Spleen (tissue), 11 donors: ENCODE data around the gene F2RL3. TPM values are rescaled to one million over a fixed set of nuclear protein-coding genes. Genes with fewer than 3 reads are reported as not detected.

ENCODE experiments used
- DNase-seq: peaks from one replicate; pipeline ENCODE4 v3.0.0-alpha.2; 2020
- H3K27ac ChIP-seq, 8 donors: fragments of 200-600 bp; sonication (generic) in 7 of 8; 1 replicate in 4 of 8; 2 replicates in 4 of 8; pipeline versions ENCODE4 v1.5.0 to v1.8.0; 2016 to 2021; ENCODE audit warnings: inconsistent platforms in 4 of 8, mild to moderate bottlenecking in 4 of 8, moderate library complexity in 1 of 8
- H3K27me3 ChIP-seq, 7 donors: fragments of 200-600 bp; sonication (generic) in 6 of 7; replicated peaks in 1 of 7; 1 replicate in 4 of 7; 2 replicates in 3 of 7; pipeline versions ENCODE4 v1.5.0 to v1.8.0; 2016 to 2021; ENCODE audit warnings: inconsistent platforms in 3 of 7, mild to moderate bottlenecking in 1 of 7
- H3K36me3 ChIP-seq, 6 donors: fragments of 200-600 bp; sonication (generic) in 5 of 6; 1 replicate in 4 of 6; 2 replicates in 2 of 6; pipeline versions ENCODE4 v1.5.0 to v1.8.0; 2016 to 2021; ENCODE audit warnings: inconsistent platforms in 2 of 6
- H3K4me1 ChIP-seq, 6 donors: fragments of 200-600 bp; sonication (generic) in 5 of 6; 1 replicate in 3 of 6; 2 replicates in 3 of 6; pipeline versions ENCODE4 v1.5.0 to v1.8.0; 2016 to 2021; ENCODE audit warnings: inconsistent platforms in 3 of 6
- H3K4me3 ChIP-seq, 8 donors: fragments of 200-600 bp; sonication (generic) in 7 of 8; 1 replicate in 4 of 8; 2 replicates in 4 of 8; pipeline versions ENCODE4 v1.5.0 to v1.8.0; 2016 to 2021; ENCODE audit warnings: inconsistent platforms in 4 of 8, mild to moderate bottlenecking in 4 of 8, moderate library complexity in 2 of 8
- H3K9me3 ChIP-seq, 8 donors: fragments of 200-600 bp; sonication (generic) in 7 of 8; 1 replicate in 4 of 8; 2 replicates in 4 of 8; pipeline versions ENCODE4 v1.5.0 to v1.8.0; 2016 to 2021; ENCODE audit warnings: inconsistent platforms in 4 of 8
- CTCF ChIP-seq, 11 experiments: fragments of 200-600 bp in 7 of 11; fragments of 450-650 bp in 4 of 11; sonication (generic) in 4 of 11; IDR thresholded peaks in 8 of 11; conservative IDR thresholded peaks in 3 of 11; 1 replicate in 7 of 11; 2 replicates in 4 of 11; pipeline versions ENCODE4 v1.4.0 to v1.8.0; 2016 to 2021; ENCODE audit warnings: antibody characterized with exemption in 11 of 11, inconsistent platforms in 4 of 11, mild to moderate bottlenecking in 1 of 11
- POLR2A ChIP-seq, 3 donors: fragments of 450-650 bp; IDR thresholded peaks; one replicate each; pipeline ENCODE4 v1.5.1; 2017; ENCODE audit warnings: antibody characterized with exemption in 3 of 3, mild to moderate bottlenecking in 1 of 3
- POLR2AphosphoS5 ChIP-seq, 3 donors: sonication (generic); formaldehyde crosslinking; IDR thresholded peaks; one replicate each; pipeline ENCODE4 v1.5.1; 2017; ENCODE audit warnings: antibody characterized with exemption in 3 of 3
- WGBS, 5 donors: extraction: QIAGEN DNeasy Blood & Tissue Kit in 3 of 5; methylation state at CpG; one replicate each; pipeline versions ENCODE4 v1.1.5 to v1.1.7; 2013 to 2018; 5-methylcytosine and 5-hydroxymethylcytosine counted together
- intact Hi-C: fragments of 100-400 bp; cut with DNase I; formaldehyde crosslinking; loops from one replicate; pipeline ENCODE4 v1.15.0; 2023; ENCODE audit warnings: low total_unique reads
- polyA plus RNA-seq, 3 donors: library from polyadenylated mRNA; stranded (reverse); fragments of 200-250 nt; gene quantifications; one replicate each; pipeline ENCODE4 v1.2.1, GENCODE V29; 2013
- total RNA-seq, 7 donors: library from RNA; depleted of rRNA in 3 of 7; stranded (reverse); fragments of >200 nt in 3 of 7; fragmentation: NEBNext Ultra II Directional in 4 of 7; extraction: Animal tissue kit (Norgen Biotek cat#: 25700) in 4 of 7; gene quantifications; one replicate each; pipeline versions ENCODE4 v1.1.0 to v1.2.1, GENCODE V29; 2016 to 2021
- donor health status: healthy with polysubstance abuse.
- donor health status: DM: no; HTN: no; CAD: no; lungs with moderate emphysema.
- donor health status: DM: no; HTN: no; CAD: no.
- donor health status: Bipolar disorder and iron deficiency.
- donor health status: healthy.
- donor health status: DM: no; HTN: no; CAD: no.
- donor health status: DM: yes; HTN: yes; CAD: no.

F2RL3 gene
- total and polyA plus RNA-seq, 10 donors = 0.48 to 5.4 (median 1.8) TPM

- H3K27me3 ChIP-seq = peaks cover 0 to 70% (median 5%) of the 10 kb centered on the region in 7 donors
- intact Hi-C loops = loop anchor here (10.0 kb wide), 1 partner anchor 58 kb away; no protein-coding TSS in a partner anchor
- whole genome bisulfite sequencing, 5 donors = 44 to 73% (median 53%) methylated on average over 7 to 19 of the region's 19 CpGs
- peaks cover 11 to 86% (median 67%) of the 10 kb centered on the region in 6 donors for H3K4me1 ChIP-seq
- H3K27ac ChIP-seq = peak overlapping the region in 6 of 8 donors; percentile 30 to 73 (median 60)
- H3K4me3 ChIP-seq = no peak overlapping the region
- H3K36me3 ChIP-seq = no peaks in the 10 kb centered on the region
- TF ChIP-seq CTCF (IDR thresholded peaks at IDR 0.05 in 8 of 11, conservative IDR thresholded peaks at IDR 0.05 in 3 of 11) (no peak), POLR2A (IDR thresholded peaks at IDR 0.05) (no peak), POLR2AphosphoS5 (IDR thresholded peaks at IDR 0.05) (no peak)
- no peak for DNase-seq
- H3K9me3 ChIP-seq = no peaks in the 10 kb centered on the region
Measured at GRCh38 chr19:16892868-16893685, 4.3 kb downstream of the F2RL3 start.

GRCh38 chr19:16893686-16893989 lies 4.8 kb downstream of the F2RL3 start:
- TF ChIP-seq CTCF (IDR thresholded peaks at IDR 0.05 in 8 of 11, conservative IDR thresholded peaks at IDR 0.05 in 3 of 11) (no peak), POLR2AphosphoS5 (IDR thresholded peaks at IDR 0.05) (peak; percentile 83 to 89 (median 85))
- Histone ChIP-seq H3K27ac (peak overlapping the region in 7 of 8 donors; percentile 30 to 73 (median 59)), H3K4me1 (peaks cover 8 to 84% (median 63%) of the 10 kb centered on the region in 6 donors), H3K36me3 (no peaks in the 10 kb centered on the region), H3K9me3 (no peaks in the 10 kb centered on the region), H3K27me3 (peaks cover 0 to 70% (median 5%) of the 10 kb centered on the region in 7 donors), H3K4me3 (peak overlapping the region in 1 of 8 donors; percentile 17)
- intact Hi-C loops = loop anchor here (10.0 kb wide), 1 partner anchor 59 kb away; no protein-coding TSS in a partner anchor
- DNase-seq = peak; percentile 90
- WGBS, 5 donors = 10 to 15% (median 11%) methylated on average over 5 to 14 of the region's 14 CpGs

GRCh38 chr19:16894080-16894479 lies 5.3 kb downstream of the F2RL3 start:
- intact Hi-C loops = loop anchor here (10.0 kb wide), 1 partner anchor 59 kb away; no protein-coding TSS in a partner anchor
- H3K4me3 ChIP-seq = peak overlapping the region in 1 of 8 donors; percentile 17
- TF ChIP-seq CTCF (IDR thresholded peaks at IDR 0.05 in 8 of 11, conservative IDR thresholded peaks at IDR 0.05 in 3 of 11) (no peak), POLR2A (IDR thresholded peaks at IDR 0.05) (no peak), POLR2AphosphoS5 (IDR thresholded peaks at IDR 0.05) (no peak)
- peak overlapping the region in 7 of 8 donors; percentile 30 to 73 (median 59) for H3K27ac ChIP-seq
- H3K9me3 ChIP-seq = no peaks in the 10 kb centered on the region
- H3K4me1 ChIP-seq = peaks cover 4 to 80% (median 60%) of the 10 kb centered on the region in 6 donors
- WGBS, 5 donors = 42 to 63% (median 56%) methylated on average over 5 to 7 of the region's 7 CpGs
- peaks cover 0 to 67% (median 5%) of the 10 kb centered on the region in 7 donors for H3K27me3 ChIP-seq
- DNase-seq = no peak
- no peaks in the 10 kb centered on the region for H3K36me3 ChIP-seq
